H1 (cell line): ENCODE measurements around the gene GIPC2.

ENCODE experiments used
- ASH2L ChIP-seq: fragments of 200-600, 300-600 bp; sonication (generic); IDR thresholded peaks from one replicate; pipeline ENCODE4 v1.7.1; 2017; ENCODE audit warnings: low read length
- CTCF ChIP-seq, 3 experiments: IDR thresholded peaks; 1 replicate in 2 of 3; 2 replicates in 1 of 3; pipeline versions ENCODE4 v1.5.1 to v1.6.1; 2011; ENCODE audit warnings: low read length in 3 of 3, mild to moderate bottlenecking in 3 of 3, inconsistent platforms in 2 of 3, low read depth in 1 of 3, moderate library complexity in 1 of 3; ENCODE audit not compliant: insufficient read depth in 1 of 3; ENCODE audit errors: control extremely low read depth in 1 of 3
- EP300 ChIP-seq, 2 experiments: IDR thresholded peaks; 1 replicate in 1 of 2; 2 replicates in 1 of 2; pipeline ENCODE4 v1.6.1; 2011 to 2012; ENCODE audit warnings: low read depth in 2 of 2, low read length in 2 of 2, mild to moderate bottlenecking in 2 of 2, borderline replicate concordance in 1 of 2, inconsistent platforms in 1 of 2, moderate library complexity in 1 of 2
- EZH2 ChIP-seq: fragments of 200-600 bp; sonication (generic); IDR thresholded peaks from 2 replicates; pipeline ENCODE4 v1.7.1; 2012; ENCODE audit warnings: low read depth, mild to moderate bottlenecking, moderate library complexity, low read length, inconsistent platforms; ENCODE audit not compliant: severe bottlenecking
- POLR2A ChIP-seq, 2 experiments: IDR thresholded peaks; 1 replicate in 1 of 2; 2 replicates in 1 of 2; pipeline ENCODE4 v1.6.1; 2011; ENCODE audit warnings: low read depth in 2 of 2, low read length in 2 of 2, mild to moderate bottlenecking in 2 of 2; ENCODE audit errors: control extremely low read depth in 1 of 2
- SIN3A ChIP-seq, 2 experiments: IDR thresholded peaks in 1 of 2; conservative IDR thresholded peaks in 1 of 2; 2 replicates each; pipeline ENCODE4 v1.6.1; 2011 to 2012; ENCODE audit warnings: low read length in 2 of 2, improper control_type of control experiment in 1 of 2, low read depth in 1 of 2, mild to moderate bottlenecking in 1 of 2
- SRF ChIP-seq: IDR thresholded peaks from 2 replicates; pipeline ENCODE4 v1.6.1; 2011; ENCODE audit warnings: mild to moderate bottlenecking, low read depth, low read length, moderate library complexity

- no peak for TF ChIP-seq POLR2A (IDR thresholded peaks at IDR 0.05; ENCODE audit: control extremely low read depth in 1 of 2, low read depth in 2 of 2, low read length in 2 of 2)
- TF ChIP-seq EP300 (IDR thresholded peaks at IDR 0.05; ENCODE audit: borderline replicate concordance in 1 of 2, low read depth in 2 of 2, low read length in 2 of 2): no peak
- no peak for TF ChIP-seq SIN3A (conservative IDR thresholded peaks at IDR 0.05 in 1 of 2, IDR thresholded peaks at IDR 0.05 in 1 of 2; ENCODE audit: low read depth in 1 of 2, low read length in 2 of 2)
- no peak for TF ChIP-seq SRF
- TF ChIP-seq EZH2: no peak
- no peak for TF ChIP-seq ASH2L
- no peak for TF ChIP-seq CTCF (IDR thresholded peaks at IDR 0.05; ENCODE audit: control extremely low read depth in 1 of 3, insufficient read depth in 1 of 3, low read depth in 1 of 3, low read length in 3 of 3)
Observed at GRCh38 chr1:78096017-78096416, 50.3 kb downstream of the GIPC2 start.
